ENCODE results near the gene PTPRT. TPM values are rescaled to one million over a fixed set of nuclear protein-coding genes. Genes with fewer than 3 reads are reported as not detected.

Gene PTPRT
- total RNA-seq, 1 experiment from 2014 or later: not detected

- Mint-ChIP-seq H3K4me3 (ENCODE audit: low read depth, unreplicated experiment) (no peak overlapping the region), H3K27me3 (ENCODE audit: unreplicated experiment) (no peaks in the 10 kb centered on the region), H3K9me3 (ENCODE audit: low read depth, unreplicated experiment) (peaks cover 4% of the 10 kb centered on the region), H3K27ac (ENCODE audit: unreplicated experiment) (no peak overlapping the region), H3K36me3 (ENCODE audit: insufficient read depth, unreplicated experiment) (no peaks in the 10 kb centered on the region), H3K4me1 (ENCODE audit: low read depth, unreplicated experiment) (no peaks in the 10 kb centered on the region)
- no peak for DNase-seq
- TF ChIP-seq, protein P1, sequence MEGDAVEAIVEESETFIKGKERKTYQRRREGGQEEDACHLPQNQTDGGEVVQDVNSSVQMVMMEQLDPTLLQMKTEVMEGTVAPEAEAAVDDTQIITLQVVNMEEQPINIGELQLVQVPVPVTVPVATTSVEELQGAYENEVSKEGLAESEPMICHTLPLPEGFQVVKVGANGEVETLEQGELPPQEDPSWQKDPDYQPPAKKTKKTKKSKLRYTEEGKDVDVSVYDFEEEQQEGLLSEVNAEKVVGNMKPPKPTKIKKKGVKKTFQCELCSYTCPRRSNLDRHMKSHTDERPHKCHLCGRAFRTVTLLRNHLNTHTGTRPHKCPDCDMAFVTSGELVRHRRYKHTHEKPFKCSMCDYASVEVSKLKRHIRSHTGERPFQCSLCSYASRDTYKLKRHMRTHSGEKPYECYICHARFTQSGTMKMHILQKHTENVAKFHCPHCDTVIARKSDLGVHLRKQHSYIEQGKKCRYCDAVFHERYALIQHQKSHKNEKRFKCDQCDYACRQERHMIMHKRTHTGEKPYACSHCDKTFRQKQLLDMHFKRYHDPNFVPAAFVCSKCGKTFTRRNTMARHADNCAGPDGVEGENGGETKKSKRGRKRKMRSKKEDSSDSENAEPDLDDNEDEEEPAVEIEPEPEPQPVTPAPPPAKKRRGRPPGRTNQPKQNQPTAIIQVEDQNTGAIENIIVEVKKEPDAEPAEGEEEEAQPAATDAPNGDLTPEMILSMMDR (IDR thresholded peaks at IDR 0.05; ENCODE audit: unreplicated experiment): no peak
- intact Hi-C loops (cut with micrococcal nuclease; ENCODE audit: unreplicated experiment): no loop called here
- CTCF ChIA-PET: no interaction called here
- BruUV-seq (replicated peaks): no TSS peak
Observed at GRCh38 chr20:42138729-42139128, 1051.0 kb downstream of the PTPRT start.

DNA sequence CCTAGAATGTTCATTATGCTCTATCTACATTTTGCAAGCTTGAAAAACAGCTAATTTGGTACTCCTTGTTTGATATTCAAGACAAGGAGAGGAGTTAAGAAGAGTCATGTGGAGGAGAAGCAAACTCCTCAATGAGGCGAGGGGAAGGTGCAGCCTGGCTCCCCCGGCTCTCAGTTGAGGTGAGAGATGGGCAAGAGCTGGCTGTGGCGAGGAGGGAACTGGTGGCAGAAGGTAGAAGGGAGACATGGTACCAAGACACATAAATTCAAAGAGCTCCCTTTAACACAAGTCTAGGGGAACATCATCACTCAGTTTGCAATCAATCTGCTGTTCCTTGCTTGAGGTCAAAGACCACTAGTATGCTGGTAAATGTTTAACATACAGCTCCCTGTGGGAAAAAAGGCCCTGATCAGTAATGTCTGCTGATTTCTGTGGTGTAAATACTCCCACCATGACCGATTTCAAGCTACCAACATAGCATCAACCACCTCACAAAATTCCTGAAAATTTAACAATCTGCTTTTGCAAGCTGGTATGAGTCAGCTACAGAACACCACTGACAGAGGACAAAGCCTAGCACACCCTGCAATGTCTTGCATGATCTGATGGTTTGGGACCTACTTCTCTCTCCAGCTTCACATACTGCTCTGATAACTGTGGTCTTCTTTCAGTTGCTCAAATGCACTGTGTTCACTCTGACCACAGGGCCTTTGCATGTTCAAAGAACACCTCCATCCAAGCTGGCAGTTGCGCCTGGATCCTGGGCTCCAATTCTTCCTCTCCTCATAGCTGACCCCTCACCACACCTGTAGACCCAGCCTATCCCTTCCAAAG, 1055.2 kb downstream of the PTPRT start:
- TF ChIP-seq, protein P1 (IDR thresholded peaks at IDR 0.05; ENCODE audit: unreplicated experiment): no peak
- H3K27ac Mint-ChIP-seq (ENCODE audit: unreplicated experiment): no peak overlapping the region
- no peaks in the 10 kb centered on the region for H3K4me1 Mint-ChIP-seq (ENCODE audit: low read depth, unreplicated experiment)
- no peak overlapping the region for H3K4me3 Mint-ChIP-seq (ENCODE audit: low read depth, unreplicated experiment)
- peaks cover 13% of the 10 kb centered on the region for H3K27me3 Mint-ChIP-seq (ENCODE audit: unreplicated experiment)
- intact Hi-C loops (cut with micrococcal nuclease; ENCODE audit: unreplicated experiment): no loop called here
- CTCF ChIA-PET: interaction anchor here (0.5 kb wide), 1 partner anchor 1356 kb away, joined by 4 read pairs; no protein-coding TSS in a partner anchor
- H3K9me3 Mint-ChIP-seq (ENCODE audit: low read depth, unreplicated experiment): no peaks in the 10 kb centered on the region
- H3K36me3 Mint-ChIP-seq (ENCODE audit: insufficient read depth, unreplicated experiment): no peaks in the 10 kb centered on the region
- DNase-seq: no peak
- BruUV-seq (replicated peaks): no TSS peak

DNA sequence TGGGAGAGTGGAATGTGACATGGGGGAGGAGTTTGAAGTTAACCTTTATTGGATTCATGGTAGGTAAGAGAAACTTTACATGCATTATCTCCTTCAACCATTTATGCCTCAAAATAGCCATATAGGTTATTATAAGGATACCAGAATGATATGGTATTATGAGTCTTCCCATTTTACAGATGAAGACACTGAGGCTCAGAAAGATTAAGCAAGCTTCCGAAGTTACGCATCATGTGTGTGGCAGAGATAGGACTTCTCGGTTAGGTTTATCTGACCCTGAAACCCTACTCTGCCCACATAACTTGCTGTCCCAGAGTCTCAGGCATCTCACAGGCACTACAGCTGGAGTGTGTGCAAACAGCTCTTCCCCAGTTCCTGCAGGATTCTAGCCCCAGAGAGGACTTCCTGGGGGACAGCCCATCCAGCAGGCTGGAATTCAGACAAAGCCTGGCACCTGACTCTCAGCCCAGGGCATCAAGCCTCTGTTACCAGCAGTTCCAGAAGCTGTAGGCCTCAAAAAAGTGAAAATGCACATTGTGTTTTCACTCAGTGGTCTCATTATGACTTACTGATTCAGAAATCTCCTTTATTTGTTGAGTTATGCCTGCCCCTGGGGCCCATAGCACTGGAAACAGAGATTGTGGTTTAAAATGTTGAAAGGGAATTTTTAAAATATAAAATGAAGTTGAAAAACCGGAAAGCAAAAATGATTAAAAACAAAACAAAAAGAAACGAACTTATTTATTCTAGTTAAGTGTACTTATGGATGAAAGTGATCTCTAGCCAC, 1058.7 kb downstream of the PTPRT start:
- H3K27me3 Mint-ChIP-seq (ENCODE audit: unreplicated experiment): peaks cover 13% of the 10 kb centered on the region
- H3K4me1 Mint-ChIP-seq (ENCODE audit: low read depth, unreplicated experiment): no peaks in the 10 kb centered on the region
- TF ChIP-seq, protein P1 (IDR thresholded peaks at IDR 0.05; ENCODE audit: unreplicated experiment): no peak
- DNase-seq: no peak
- BruUV-seq (replicated peaks): no TSS peak
- CTCF ChIA-PET: no interaction called here
- no peak overlapping the region for H3K4me3 Mint-ChIP-seq (ENCODE audit: low read depth, unreplicated experiment)
- no peak overlapping the region for H3K27ac Mint-ChIP-seq (ENCODE audit: unreplicated experiment)
- intact Hi-C loops (cut with micrococcal nuclease; ENCODE audit: unreplicated experiment): no loop called here
- H3K36me3 Mint-ChIP-seq (ENCODE audit: insufficient read depth, unreplicated experiment): no peaks in the 10 kb centered on the region
- H3K9me3 Mint-ChIP-seq (ENCODE audit: low read depth, unreplicated experiment): peaks cover 3% of the 10 kb centered on the region

DNA sequence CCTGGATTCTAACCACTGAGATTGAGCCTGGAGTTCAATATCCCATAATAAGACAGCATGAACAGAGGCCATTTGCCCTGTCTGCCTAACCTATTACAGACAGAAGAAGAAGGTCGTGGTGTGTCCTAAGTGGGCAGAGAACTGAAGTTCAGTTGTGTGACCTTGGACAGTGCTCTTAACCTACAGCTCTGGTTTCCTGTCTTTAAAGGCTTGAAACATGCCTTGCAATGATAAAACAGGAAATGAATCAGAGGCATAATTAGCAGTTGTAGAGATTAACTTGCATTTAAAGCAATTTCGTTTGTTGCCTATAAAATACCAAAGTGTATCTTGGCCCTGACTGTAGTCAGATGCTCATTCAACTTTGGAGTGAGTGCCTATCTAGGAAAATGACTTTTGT, 1064.3 kb downstream of the PTPRT start:
- peaks cover 7% of the 10 kb centered on the region for H3K9me3 Mint-ChIP-seq (ENCODE audit: low read depth, unreplicated experiment)
- no peak overlapping the region for H3K27ac Mint-ChIP-seq (ENCODE audit: unreplicated experiment)
- no peaks in the 10 kb centered on the region for H3K4me1 Mint-ChIP-seq (ENCODE audit: low read depth, unreplicated experiment)
- DNase-seq: no peak
- H3K36me3 Mint-ChIP-seq (ENCODE audit: insufficient read depth, unreplicated experiment): no peaks in the 10 kb centered on the region
- no peak overlapping the region for H3K4me3 Mint-ChIP-seq (ENCODE audit: low read depth, unreplicated experiment)
- BruUV-seq (replicated peaks): no TSS peak
- TF ChIP-seq, protein P1 (IDR thresholded peaks at IDR 0.05; ENCODE audit: unreplicated experiment): no peak
- CTCF ChIA-PET: no interaction called here
- peaks cover 14% of the 10 kb centered on the region for H3K27me3 Mint-ChIP-seq (ENCODE audit: unreplicated experiment)
- intact Hi-C loops (cut with micrococcal nuclease; ENCODE audit: unreplicated experiment): no loop called here
